ENCODE measurements around the gene HIF3A.

DNA sequence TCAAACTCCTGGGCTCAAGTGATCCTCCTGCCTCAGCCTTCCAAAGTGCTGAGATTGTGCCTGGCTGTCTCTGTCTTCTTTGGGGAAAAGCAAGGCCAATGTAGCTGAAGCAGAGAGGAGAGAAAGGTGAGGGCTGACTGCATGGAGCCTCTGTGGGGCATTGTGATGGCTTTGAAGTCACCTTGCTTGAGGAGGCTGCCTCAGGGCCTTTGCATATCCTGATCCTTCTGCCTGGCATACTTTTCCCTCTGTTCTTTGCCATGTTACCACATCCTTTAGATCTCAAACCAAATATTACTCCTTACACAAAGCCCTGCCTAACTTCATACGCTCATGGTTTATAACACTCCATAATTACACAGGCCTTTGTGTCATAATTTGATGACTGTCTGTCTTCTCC lies 40.6 kb downstream of the HIF3A start:
- TF ChIP-seq, protein P1, sequence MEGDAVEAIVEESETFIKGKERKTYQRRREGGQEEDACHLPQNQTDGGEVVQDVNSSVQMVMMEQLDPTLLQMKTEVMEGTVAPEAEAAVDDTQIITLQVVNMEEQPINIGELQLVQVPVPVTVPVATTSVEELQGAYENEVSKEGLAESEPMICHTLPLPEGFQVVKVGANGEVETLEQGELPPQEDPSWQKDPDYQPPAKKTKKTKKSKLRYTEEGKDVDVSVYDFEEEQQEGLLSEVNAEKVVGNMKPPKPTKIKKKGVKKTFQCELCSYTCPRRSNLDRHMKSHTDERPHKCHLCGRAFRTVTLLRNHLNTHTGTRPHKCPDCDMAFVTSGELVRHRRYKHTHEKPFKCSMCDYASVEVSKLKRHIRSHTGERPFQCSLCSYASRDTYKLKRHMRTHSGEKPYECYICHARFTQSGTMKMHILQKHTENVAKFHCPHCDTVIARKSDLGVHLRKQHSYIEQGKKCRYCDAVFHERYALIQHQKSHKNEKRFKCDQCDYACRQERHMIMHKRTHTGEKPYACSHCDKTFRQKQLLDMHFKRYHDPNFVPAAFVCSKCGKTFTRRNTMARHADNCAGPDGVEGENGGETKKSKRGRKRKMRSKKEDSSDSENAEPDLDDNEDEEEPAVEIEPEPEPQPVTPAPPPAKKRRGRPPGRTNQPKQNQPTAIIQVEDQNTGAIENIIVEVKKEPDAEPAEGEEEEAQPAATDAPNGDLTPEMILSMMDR (IDR thresholded peaks at IDR 0.05; ENCODE audit: low read depth, low read length): no peak
- TF ChIP-seq, protein P2, sequence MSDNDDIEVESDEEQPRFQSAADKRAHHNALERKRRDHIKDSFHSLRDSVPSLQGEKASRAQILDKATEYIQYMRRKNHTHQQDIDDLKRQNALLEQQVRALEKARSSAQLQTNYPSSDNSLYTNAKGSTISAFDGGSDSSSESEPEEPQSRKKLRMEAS (IDR thresholded peaks at IDR 0.05; ENCODE audit: low read depth, low read length): no peak
- TF ChIP-seq MYC (IDR thresholded peaks at IDR 0.05; ENCODE audit: low read depth, low read length): no peak

Measured in NB4 (cell line).